Endothelial cell of umbilical vein (primary cell): ENCODE results near the gene CACNA2D2. TPM values are rescaled to one million over a fixed set of nuclear protein-coding genes. Genes with fewer than 3 reads are reported as not detected.

ENCODE experiments used
- BruUV-seq: library from RNA; stranded (reverse); fragments of 400-500 nt; replicated peaks from 2 replicates; lab custom pipeline; 2021; lab: Mats Ljungman, UMichigan
- CTCF ChIA-PET: fragments of 300-600, 350-600 bp; sonication (Branson Sonifier 250); formaldehyde crosslinking; loops from one replicate; lab custom pipeline; 2021; ENCODE audit warnings: antibody characterized with exemption, inconsistent platforms; lab: Charles Lee
- POLR2A ChIA-PET: fragments of 300-600, 350-600 bp; sonication (Branson Sonifier 250); formaldehyde crosslinking; loops from one replicate; lab custom pipeline; 2021; ENCODE audit warnings: antibody characterized with exemption, inconsistent platforms; lab: Charles Lee
- DNase-seq: peaks from one replicate; pipeline ENCODE4 v3.0.0-alpha.2; 2011; ENCODE audit warnings: low read depth, low spot score
- FAIRE-seq: peaks from 2 replicates; lab custom pipeline; 2011; peaks lifted over from hg19 to GRCh38; lab: Jason Lieb, UNC
- H2AFZ ChIP-seq: 2 replicates; pipeline ENCODE4 v1.6.0; 2012; ENCODE audit warnings: low read depth, low read length, control low read depth, inconsistent platforms
- H3K27ac ChIP-seq: 2 replicates; pipeline ENCODE4 v1.5.1; 2011; ENCODE audit warnings: low read depth, mild to moderate bottlenecking, control low read depth, low read length, moderate library complexity; ENCODE audit not compliant: insufficient read depth
- H3K27me3 ChIP-seq, 2 experiments: 2 replicates each; pipeline versions ENCODE4 v1.6.0 to v1.6.1; 2011; ENCODE audit warnings: low read length in 2 of 2, mixed read lengths in 1 of 2; ENCODE audit not compliant: control insufficient read depth in 2 of 2, insufficient read depth in 2 of 2
- H3K36me3 ChIP-seq, 2 experiments: 2 replicates in 1 of 2; 3 replicates in 1 of 2; pipeline ENCODE4 v1.5.1; 2011; ENCODE audit warnings: low read length in 2 of 2, mild to moderate bottlenecking in 1 of 2, moderate library complexity in 1 of 2; ENCODE audit not compliant: control insufficient read depth in 2 of 2, insufficient read depth in 2 of 2; ENCODE audit errors: extremely low read depth in 1 of 2
- H3K4me1 ChIP-seq: 3 replicates; pipeline ENCODE4 v1.5.1; 2011; ENCODE audit warnings: mild to moderate bottlenecking, low read length; ENCODE audit not compliant: control insufficient read depth, insufficient read depth; ENCODE audit errors: extremely low read depth
- H3K4me2 ChIP-seq: 2 replicates; pipeline ENCODE4 v1.6.1; 2011; ENCODE audit warnings: low read length, control low read depth, mixed read lengths; ENCODE audit not compliant: insufficient read depth
- H3K4me3 ChIP-seq, 3 experiments: fragments of 200-600 bp in 1 of 3; sonication (generic), shearing (Covaris generic) in 1 of 3; replicated peaks in 1 of 3; 2 replicates each; pipeline ENCODE4 v1.5.1; 2011 to 2016; ENCODE audit warnings: control low read depth in 3 of 3, low read length in 3 of 3, mild to moderate bottlenecking in 2 of 3, inconsistent platforms in 1 of 3, low read depth in 1 of 3, moderate library complexity in 1 of 3; ENCODE audit not compliant: insufficient read depth in 1 of 3
- H3K79me2 ChIP-seq: 2 replicates; pipeline ENCODE4 v1.6.0; 2012; ENCODE audit warnings: low read length, inconsistent platforms; ENCODE audit not compliant: control insufficient read depth, insufficient read depth
- H3K9ac ChIP-seq: replicated peaks from 2 replicates; pipeline ENCODE3; 2011; ENCODE audit warnings: low read length, control low read depth; ENCODE audit not compliant: insufficient read depth; ENCODE audit errors: extremely low read depth
- H3K9me1 ChIP-seq: replicated peaks from 3 replicates; pipeline ENCODE4 v1.6.0; 2011; ENCODE audit warnings: mild to moderate bottlenecking, low read length; ENCODE audit not compliant: control insufficient read depth, insufficient read depth; ENCODE audit errors: extremely low read depth
- H3K9me3 ChIP-seq: replicated peaks from 2 replicates; pipeline ENCODE4 v1.5.1; 2012; ENCODE audit warnings: low read length, inconsistent platforms; ENCODE audit not compliant: control insufficient read depth, insufficient read depth
- H4K20me1 ChIP-seq: replicated peaks from 2 replicates; pipeline ENCODE3; 2011; ENCODE audit warnings: mild to moderate bottlenecking, low read length; ENCODE audit not compliant: control insufficient read depth, insufficient read depth; ENCODE audit errors: extremely low read depth
- CTCF ChIP-seq, 2 donors: IDR thresholded peaks; 1 replicate in 1 of 2; 2 replicates in 1 of 2; pipeline ENCODE4 v1.5.1; 2011; ENCODE audit warnings: low read length in 2 of 2, mild to moderate bottlenecking in 2 of 2, moderate library complexity in 2 of 2, control low read depth in 1 of 2, inconsistent platforms in 1 of 2, low read depth in 1 of 2; ENCODE audit not compliant: insufficient read depth in 1 of 2; ENCODE audit errors: extremely low read depth in 1 of 2
- EZH2 ChIP-seq: IDR thresholded peaks from 2 replicates; pipeline ENCODE4 v1.6.1; 2012; ENCODE audit warnings: borderline replicate concordance, low read depth, mild to moderate bottlenecking, moderate library complexity, low read length, inconsistent platforms; ENCODE audit not compliant: severe bottlenecking
- GATA2 ChIP-seq: IDR thresholded peaks from 2 replicates; pipeline ENCODE4 v1.7.0; 2011; ENCODE audit warnings: low read depth, mild to moderate bottlenecking, moderate library complexity, mixed read lengths, low read length; ENCODE audit not compliant: insufficient read length, insufficient read depth
- MAX ChIP-seq: IDR thresholded peaks from 2 replicates; pipeline ENCODE4 v1.6.1; 2011; ENCODE audit not compliant: insufficient read depth, insufficient read length
- dilution Hi-C: fragments of 300-500 bp; cut with MboI; formaldehyde crosslinking; loops from one replicate; pipeline ENCODE4 v1.15.0; 2019; ENCODE audit warnings: low sequenced_read_pairs; ENCODE audit not compliant: extremely low pct_ligation_motif_present
- intact Hi-C: fragments of 100-400 bp; cut with micrococcal nuclease; formaldehyde crosslinking; loops from one replicate; pipeline ENCODE4 v1.10.0; 2022
- polyA plus RNA-seq, 4 experiments: library from polyadenylated mRNA; depleted of rRNA in 3 of 4; stranded (reverse) in 3 of 4; unstranded in 1 of 4; fragments of >200 nt; gene quantifications; 2 replicates each; pipeline versions ENCODE4 v1.2.1 to v1.2.3, GENCODE V29; 2011 to 2012; ENCODE audit warnings: missing spikeins in 1 of 4
- total RNA-seq: library from RNA; stranded (reverse); gene quantifications from 2 replicates; pipeline ENCODE4 v1.2.3, GENCODE V29; 2021

The CACNA2D2 gene
- total and polyA plus RNA-seq, 2 donors (not counting 3 experiments of a cell fraction or from before 2014, with no cell fraction given) = 0.15 TPM; not detected in 1

- Histone ChIP-seq H3K4me1 (no peaks in the 10 kb centered on the region), H3K36me3 (no peaks in the 10 kb centered on the region), H3K27ac (no peak overlapping the region), H3K4me2 (no peak overlapping the region), H3K9ac (no peak overlapping the region), H3K4me3 (no peak overlapping the region), H3K79me2 (no peaks in the 10 kb centered on the region), H2AFZ (no peak overlapping the region), H3K9me1 (no peaks in the 10 kb centered on the region), H3K27me3 (no peaks in the 10 kb centered on the region), H4K20me1 (no peaks in the 10 kb centered on the region), H3K9me3 (no peaks in the 10 kb centered on the region)
- FAIRE-seq (no peak), DNase-seq (no peak)
- dilution Hi-C loops (no loop called here), intact Hi-C loops (no loop called here)
- TF ChIP-seq EZH2 (no peak), MAX (no peak), GATA2 (no peak), CTCF (IDR thresholded peaks at IDR 0.05; ENCODE audit: extremely low read depth in 1 of 2, insufficient read depth in 1 of 2, low read depth in 1 of 2, low read length in 2 of 2) (no peak)
- ChIA-PET CTCF (interaction anchor here (0.7 kb wide), 1 partner anchor 22 kb away, joined by 3 read pairs; no protein-coding TSS in a partner anchor), POLR2A (no interaction called here)
- BruUV-seq = no TSS peak
These were observed 110.4 kb downstream of the CACNA2D2 start for GRCh38 chr3:50393061-50393460.
